ENCODE results near the gene SERINC5.

Gene SERINC5

DNA sequence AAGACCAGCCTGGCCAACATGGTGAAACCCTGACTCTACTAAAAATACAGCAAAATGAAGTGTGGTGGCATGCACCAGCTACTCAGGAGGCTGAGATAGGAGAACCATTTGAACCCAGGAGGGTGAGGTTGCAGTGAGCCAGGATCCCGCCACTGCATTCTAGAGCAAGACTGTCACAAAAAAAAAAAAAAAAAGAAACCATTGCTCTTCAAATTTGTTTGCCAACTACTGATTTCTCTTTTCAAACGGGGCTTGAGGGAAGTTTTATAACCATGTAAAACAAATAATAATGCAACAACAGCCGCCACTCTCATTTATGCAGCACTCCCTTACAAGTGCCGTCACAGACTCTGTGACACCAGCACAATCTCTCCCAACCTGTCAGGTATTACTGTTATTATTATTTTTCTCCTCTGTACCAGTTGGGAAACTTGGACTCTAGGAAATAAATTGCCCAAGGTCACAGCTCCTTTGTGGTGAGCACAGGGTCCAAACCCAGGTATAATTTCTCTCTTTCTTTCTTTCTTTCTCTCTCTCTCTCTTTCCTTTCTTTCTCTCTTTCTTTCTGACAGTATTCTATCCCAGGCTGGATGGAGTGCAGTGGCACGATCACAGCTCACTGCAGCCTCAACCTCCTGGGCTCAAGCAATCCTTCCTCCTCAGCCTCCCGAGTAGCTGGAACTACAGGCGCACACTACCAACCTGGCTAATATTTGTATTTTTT is 25.4 kb downstream of the SERINC5 start:
- peaks cover 0 to 5% of the 10 kb centered on the region in 2 donors for H3K4me1 ChIP-seq (ENCODE audit: control insufficient read depth in 2 of 2, insufficient read depth in 1 of 2, low read depth in 1 of 2, low read length in 2 of 2)
- no peaks in the 10 kb centered on the region for H3K27me3 ChIP-seq (ENCODE audit: control insufficient read depth in 3 of 3, insufficient read depth in 3 of 3, low read depth in 1 of 3, low read length in 3 of 3)
- H3K4me3 ChIP-seq (ENCODE audit: low read length in 2 of 2), result no peak overlapping the region
- no peak overlapping the region for H2BK5ac ChIP-seq (ENCODE audit: low read length)
- H3K4me2 ChIP-seq (ENCODE audit: insufficient read depth, low read length, poor library complexity, severe bottlenecking), result peak overlapping the region; percentile 11
- H4K8ac ChIP-seq (ENCODE audit: low read depth, low read length), result peak overlapping the region; percentile 65
- no peak overlapping the region for H3K27ac ChIP-seq (replicated peaks; ENCODE audit: low read length)
- H2BK15ac ChIP-seq (ENCODE audit: low read length), result no peak overlapping the region
- no peak overlapping the region for H3K23ac ChIP-seq (ENCODE audit: low read depth, low read length, poor library complexity)
- H3K79me1 ChIP-seq (ENCODE audit: low read depth, low read length), result peaks cover 1% of the 10 kb centered on the region
- H2AFZ ChIP-seq (ENCODE audit: low read length), result no peak overlapping the region
- H2BK12ac ChIP-seq (ENCODE audit: low read length), result no peak overlapping the region
- H3K4ac ChIP-seq (ENCODE audit: low read length), result no peak overlapping the region
- no peak overlapping the region for H3K9ac ChIP-seq (ENCODE audit: low read depth, low read length, poor library complexity)
- no peak overlapping the region for H3K14ac ChIP-seq (ENCODE audit: low read length)
- H2AK5ac ChIP-seq (ENCODE audit: low read depth, low read length), result no peak overlapping the region
- no peak overlapping the region for H3K18ac ChIP-seq (ENCODE audit: low read length)
- no peaks in the 10 kb centered on the region for H3K9me3 ChIP-seq (replicated peaks in 1 of 2; ENCODE audit: control insufficient read depth in 2 of 2, insufficient read depth in 1 of 2, low read depth in 1 of 2, low read length in 2 of 2)
- H2BK120ac ChIP-seq (ENCODE audit: low read depth, low read length), result no peak overlapping the region
- DNase-seq (ENCODE audit: low spot score), result no peak
- no CpG with 5 or more reads among the region's 7 CpGs for WGBS, 2 donors (ENCODE audit: extremely low coverage in 2 of 2, insufficient read length in 2 of 2, insufficient replicate concordance in 1 of 2)
- H4K91ac ChIP-seq (ENCODE audit: low read depth, low read length, poor library complexity), result no peak overlapping the region
- H3K36me3 ChIP-seq (replicated peaks in 1 of 2; ENCODE audit: control insufficient read depth in 2 of 2, insufficient read depth in 2 of 2, low read length in 2 of 2), result no peaks in the 10 kb centered on the region

GRCh38 chr5:80229902-80230255 is 26.0 kb downstream of the SERINC5 start:
- Histone ChIP-seq H3K27ac (replicated peaks; ENCODE audit: low read length) (peak overlapping the region; percentile 16), H3K23ac (ENCODE audit: low read depth, low read length, poor library complexity) (no peak overlapping the region), H4K91ac (ENCODE audit: low read depth, low read length, poor library complexity) (no peak overlapping the region), H3K27me3 (ENCODE audit: control insufficient read depth in 3 of 3, insufficient read depth in 3 of 3, low read depth in 1 of 3, low read length in 3 of 3) (no peaks in the 10 kb centered on the region), H3K79me1 (ENCODE audit: low read depth, low read length) (peaks cover 1% of the 10 kb centered on the region), H2BK12ac (ENCODE audit: low read length) (no peak overlapping the region), H3K9ac (ENCODE audit: low read depth, low read length, poor library complexity) (no peak overlapping the region), H3K9me3 (replicated peaks in 1 of 2; ENCODE audit: control insufficient read depth in 2 of 2, insufficient read depth in 1 of 2, low read depth in 1 of 2, low read length in 2 of 2) (no peaks in the 10 kb centered on the region), H2BK15ac (ENCODE audit: low read length) (no peak overlapping the region), H2AK5ac (ENCODE audit: low read depth, low read length) (no peak overlapping the region), H3K18ac (ENCODE audit: low read length) (peak overlapping the region; percentile 19), H3K4me3 (ENCODE audit: low read length in 2 of 2) (no peak overlapping the region), H3K14ac (ENCODE audit: low read length) (no peak overlapping the region), H3K4me2 (ENCODE audit: insufficient read depth, low read length, poor library complexity, severe bottlenecking) (no peak overlapping the region), H4K8ac (ENCODE audit: low read depth, low read length) (no peak overlapping the region), H2BK120ac (ENCODE audit: low read depth, low read length) (no peak overlapping the region), H3K4ac (ENCODE audit: low read length) (no peak overlapping the region), H2BK5ac (ENCODE audit: low read length) (no peak overlapping the region), H3K4me1 (ENCODE audit: control insufficient read depth in 2 of 2, insufficient read depth in 1 of 2, low read depth in 1 of 2, low read length in 2 of 2) (peaks cover 0 to 5% of the 10 kb centered on the region in 2 donors), H2AFZ (ENCODE audit: low read length) (no peak overlapping the region), H3K36me3 (replicated peaks in 1 of 2; ENCODE audit: control insufficient read depth in 2 of 2, insufficient read depth in 2 of 2, low read length in 2 of 2) (no peaks in the 10 kb centered on the region)
- DNase-seq (ENCODE audit: low spot score), result no peak
- WGBS, 2 donors (ENCODE audit: extremely low coverage in 2 of 2, insufficient read length in 2 of 2, insufficient replicate concordance in 1 of 2), result no CpG with 5 or more reads among the region's 4 CpGs

GRCh38 chr5:80227979-80228596 is 27.8 kb downstream of the SERINC5 start:
- WGBS, 2 donors (ENCODE audit: extremely low coverage in 2 of 2, insufficient read length in 2 of 2, insufficient replicate concordance in 1 of 2), result no CpG with 5 or more reads among the region's 4 CpGs
- Histone ChIP-seq H2BK12ac (ENCODE audit: low read length) (no peak overlapping the region), H3K79me1 (ENCODE audit: low read depth, low read length) (peaks cover 1% of the 10 kb centered on the region), H3K4me3 (ENCODE audit: low read length in 2 of 2) (no peak overlapping the region), H2BK120ac (ENCODE audit: low read depth, low read length) (no peak overlapping the region), H3K27ac (replicated peaks; ENCODE audit: low read length) (no peak overlapping the region), H2BK5ac (ENCODE audit: low read length) (no peak overlapping the region), H3K23ac (ENCODE audit: low read depth, low read length, poor library complexity) (no peak overlapping the region), H3K27me3 (ENCODE audit: control insufficient read depth in 3 of 3, insufficient read depth in 3 of 3, low read depth in 1 of 3, low read length in 3 of 3) (no peaks in the 10 kb centered on the region), H3K9ac (ENCODE audit: low read depth, low read length, poor library complexity) (no peak overlapping the region), H2AFZ (ENCODE audit: low read length) (no peak overlapping the region), H2AK5ac (ENCODE audit: low read depth, low read length) (no peak overlapping the region), H3K18ac (ENCODE audit: low read length) (no peak overlapping the region), H3K4me1 (ENCODE audit: control insufficient read depth in 2 of 2, insufficient read depth in 1 of 2, low read depth in 1 of 2, low read length in 2 of 2) (peaks cover 0 to 5% of the 10 kb centered on the region in 2 donors), H3K36me3 (replicated peaks in 1 of 2; ENCODE audit: control insufficient read depth in 2 of 2, insufficient read depth in 2 of 2, low read length in 2 of 2) (no peaks in the 10 kb centered on the region), H3K9me3 (replicated peaks in 1 of 2; ENCODE audit: control insufficient read depth in 2 of 2, insufficient read depth in 1 of 2, low read depth in 1 of 2, low read length in 2 of 2) (no peaks in the 10 kb centered on the region), H4K8ac (ENCODE audit: low read depth, low read length) (no peak overlapping the region), H2BK15ac (ENCODE audit: low read length) (no peak overlapping the region), H3K4ac (ENCODE audit: low read length) (no peak overlapping the region), H3K14ac (ENCODE audit: low read length) (no peak overlapping the region), H4K91ac (ENCODE audit: low read depth, low read length, poor library complexity) (no peak overlapping the region), H3K4me2 (ENCODE audit: insufficient read depth, low read length, poor library complexity, severe bottlenecking) (no peak overlapping the region)
- no peak for DNase-seq (ENCODE audit: low spot score)

DNA sequence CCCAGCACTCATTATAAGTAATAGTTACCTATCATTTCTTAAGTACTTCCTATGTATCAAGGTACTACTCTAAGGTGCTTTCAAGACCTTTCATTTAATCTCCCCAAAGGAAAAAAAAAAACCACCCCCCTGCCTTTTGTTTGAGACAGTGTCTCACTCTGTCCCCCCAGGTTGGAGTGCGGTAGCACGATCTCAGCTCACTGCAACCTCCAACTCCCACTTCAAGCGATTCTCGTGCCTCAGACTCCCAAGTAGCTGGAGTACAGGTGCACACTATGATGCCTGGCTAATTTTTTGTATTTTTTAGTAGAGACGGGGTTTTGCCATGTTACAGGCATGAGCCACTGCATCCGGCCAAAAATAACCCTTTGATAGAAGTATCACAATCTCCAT is 29.9 kb downstream of the SERINC5 start:
- Histone ChIP-seq H3K36me3 (replicated peaks in 1 of 2; ENCODE audit: control insufficient read depth in 2 of 2, insufficient read depth in 2 of 2, low read length in 2 of 2) (no peaks in the 10 kb centered on the region), H3K79me1 (ENCODE audit: low read depth, low read length) (peaks cover 1% of the 10 kb centered on the region), H4K91ac (ENCODE audit: low read depth, low read length, poor library complexity) (no peak overlapping the region), H3K23ac (ENCODE audit: low read depth, low read length, poor library complexity) (no peak overlapping the region), H3K14ac (ENCODE audit: low read length) (no peak overlapping the region), H3K4me1 (ENCODE audit: control insufficient read depth in 2 of 2, insufficient read depth in 1 of 2, low read depth in 1 of 2, low read length in 2 of 2) (peaks cover 0 to 5% of the 10 kb centered on the region in 2 donors), H3K18ac (ENCODE audit: low read length) (no peak overlapping the region), H2BK5ac (ENCODE audit: low read length) (no peak overlapping the region), H3K4me3 (ENCODE audit: low read length in 2 of 2) (no peak overlapping the region), H2BK12ac (ENCODE audit: low read length) (no peak overlapping the region), H2BK120ac (ENCODE audit: low read depth, low read length) (no peak overlapping the region), H3K27me3 (ENCODE audit: control insufficient read depth in 3 of 3, insufficient read depth in 3 of 3, low read depth in 1 of 3, low read length in 3 of 3) (no peaks in the 10 kb centered on the region), H3K4ac (ENCODE audit: low read length) (no peak overlapping the region), H3K27ac (replicated peaks; ENCODE audit: low read length) (no peak overlapping the region), H4K8ac (ENCODE audit: low read depth, low read length) (no peak overlapping the region), H2BK15ac (ENCODE audit: low read length) (no peak overlapping the region), H2AK5ac (ENCODE audit: low read depth, low read length) (no peak overlapping the region), H3K4me2 (ENCODE audit: insufficient read depth, low read length, poor library complexity, severe bottlenecking) (no peak overlapping the region), H2AFZ (ENCODE audit: low read length) (no peak overlapping the region), H3K9ac (ENCODE audit: low read depth, low read length, poor library complexity) (no peak overlapping the region), H3K9me3 (replicated peaks in 1 of 2; ENCODE audit: control insufficient read depth in 2 of 2, insufficient read depth in 1 of 2, low read depth in 1 of 2, low read length in 2 of 2) (no peaks in the 10 kb centered on the region)
- DNase-seq (ENCODE audit: low spot score), result no peak
- no CpG with 5 or more reads among the region's 6 CpGs for WGBS, 2 donors (ENCODE audit: extremely low coverage in 2 of 2, insufficient read length in 2 of 2, insufficient replicate concordance in 1 of 2)

Measured in neuronal stem cell (in vitro differentiated cells).